Peyer's patch (tissue), 4 donors: ENCODE results near the gene TMCO2.

Source experiments
- POLR2A ChIP-seq, 2 donors: fragments of 450-650 bp; IDR thresholded peaks; one replicate each; pipeline ENCODE4 v1.5.1; 2017; ENCODE audit warnings: antibody characterized with exemption in 2 of 2, mild to moderate bottlenecking in 2 of 2, moderate library complexity in 2 of 2
- TF ChIP-seq, protein P1 (sequence below), 6 experiments: fragments of 450-650 bp in 4 of 6; fragments of 200-600 bp in 2 of 6; sonication (generic) in 1 of 6; IDR thresholded peaks; one replicate each; pipeline ENCODE4 v1.5.1; 2017 to 2019; ENCODE audit warnings: antibody characterized with exemption in 6 of 6, mild to moderate bottlenecking in 3 of 6, moderate library complexity in 1 of 6

DNA sequence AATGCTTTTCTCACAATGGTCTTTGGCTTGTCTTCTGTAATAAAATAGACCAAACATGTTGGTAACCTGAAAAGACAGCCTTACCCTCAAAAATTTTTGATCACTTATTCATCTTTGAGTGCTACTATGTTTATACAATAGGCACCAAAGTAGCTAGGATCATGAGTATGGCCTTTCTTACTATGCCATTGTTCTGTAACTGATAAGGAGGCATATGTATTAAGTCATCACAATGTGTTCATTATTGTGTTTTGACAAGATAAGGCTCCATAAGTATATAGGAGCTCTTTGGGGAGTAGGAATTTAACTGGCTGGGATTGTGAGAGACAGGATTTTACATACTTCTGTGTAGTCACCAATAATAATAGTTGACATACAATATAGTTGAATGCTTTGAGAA is 675 bp downstream of the TMCO2 start:
- TF ChIP-seq, protein P1, sequence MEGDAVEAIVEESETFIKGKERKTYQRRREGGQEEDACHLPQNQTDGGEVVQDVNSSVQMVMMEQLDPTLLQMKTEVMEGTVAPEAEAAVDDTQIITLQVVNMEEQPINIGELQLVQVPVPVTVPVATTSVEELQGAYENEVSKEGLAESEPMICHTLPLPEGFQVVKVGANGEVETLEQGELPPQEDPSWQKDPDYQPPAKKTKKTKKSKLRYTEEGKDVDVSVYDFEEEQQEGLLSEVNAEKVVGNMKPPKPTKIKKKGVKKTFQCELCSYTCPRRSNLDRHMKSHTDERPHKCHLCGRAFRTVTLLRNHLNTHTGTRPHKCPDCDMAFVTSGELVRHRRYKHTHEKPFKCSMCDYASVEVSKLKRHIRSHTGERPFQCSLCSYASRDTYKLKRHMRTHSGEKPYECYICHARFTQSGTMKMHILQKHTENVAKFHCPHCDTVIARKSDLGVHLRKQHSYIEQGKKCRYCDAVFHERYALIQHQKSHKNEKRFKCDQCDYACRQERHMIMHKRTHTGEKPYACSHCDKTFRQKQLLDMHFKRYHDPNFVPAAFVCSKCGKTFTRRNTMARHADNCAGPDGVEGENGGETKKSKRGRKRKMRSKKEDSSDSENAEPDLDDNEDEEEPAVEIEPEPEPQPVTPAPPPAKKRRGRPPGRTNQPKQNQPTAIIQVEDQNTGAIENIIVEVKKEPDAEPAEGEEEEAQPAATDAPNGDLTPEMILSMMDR (IDR thresholded peaks at IDR 0.05) = no peak
- no peak for TF ChIP-seq POLR2A (IDR thresholded peaks at IDR 0.05)
